Measurements from ENCODE around the gene INSYN1.

- TF ChIP-seq CTCF (IDR thresholded peaks at IDR 0.05; ENCODE audit: poor library complexity, severe bottlenecking) (no peak), EZH2 (IDR thresholded peaks at IDR 0.05; ENCODE audit: borderline replicate concordance, insufficient read depth, low read length, poor library complexity, severe bottlenecking) (no peak), POLR2AphosphoS5 (IDR thresholded peaks at IDR 0.05) (no peak), TAF1 (IDR thresholded peaks at IDR 0.05; ENCODE audit: low read depth) (no peak), RAD21 (conservative IDR thresholded peaks at IDR 0.05) (no peak), EP300 (conservative IDR thresholded peaks at IDR 0.05; ENCODE audit: poor library complexity, severe bottlenecking) (no peak), MXI1 (conservative IDR thresholded peaks at IDR 0.05; ENCODE audit: poor library complexity, severe bottlenecking) (no peak)
- TF ChIP-seq, protein P1, sequence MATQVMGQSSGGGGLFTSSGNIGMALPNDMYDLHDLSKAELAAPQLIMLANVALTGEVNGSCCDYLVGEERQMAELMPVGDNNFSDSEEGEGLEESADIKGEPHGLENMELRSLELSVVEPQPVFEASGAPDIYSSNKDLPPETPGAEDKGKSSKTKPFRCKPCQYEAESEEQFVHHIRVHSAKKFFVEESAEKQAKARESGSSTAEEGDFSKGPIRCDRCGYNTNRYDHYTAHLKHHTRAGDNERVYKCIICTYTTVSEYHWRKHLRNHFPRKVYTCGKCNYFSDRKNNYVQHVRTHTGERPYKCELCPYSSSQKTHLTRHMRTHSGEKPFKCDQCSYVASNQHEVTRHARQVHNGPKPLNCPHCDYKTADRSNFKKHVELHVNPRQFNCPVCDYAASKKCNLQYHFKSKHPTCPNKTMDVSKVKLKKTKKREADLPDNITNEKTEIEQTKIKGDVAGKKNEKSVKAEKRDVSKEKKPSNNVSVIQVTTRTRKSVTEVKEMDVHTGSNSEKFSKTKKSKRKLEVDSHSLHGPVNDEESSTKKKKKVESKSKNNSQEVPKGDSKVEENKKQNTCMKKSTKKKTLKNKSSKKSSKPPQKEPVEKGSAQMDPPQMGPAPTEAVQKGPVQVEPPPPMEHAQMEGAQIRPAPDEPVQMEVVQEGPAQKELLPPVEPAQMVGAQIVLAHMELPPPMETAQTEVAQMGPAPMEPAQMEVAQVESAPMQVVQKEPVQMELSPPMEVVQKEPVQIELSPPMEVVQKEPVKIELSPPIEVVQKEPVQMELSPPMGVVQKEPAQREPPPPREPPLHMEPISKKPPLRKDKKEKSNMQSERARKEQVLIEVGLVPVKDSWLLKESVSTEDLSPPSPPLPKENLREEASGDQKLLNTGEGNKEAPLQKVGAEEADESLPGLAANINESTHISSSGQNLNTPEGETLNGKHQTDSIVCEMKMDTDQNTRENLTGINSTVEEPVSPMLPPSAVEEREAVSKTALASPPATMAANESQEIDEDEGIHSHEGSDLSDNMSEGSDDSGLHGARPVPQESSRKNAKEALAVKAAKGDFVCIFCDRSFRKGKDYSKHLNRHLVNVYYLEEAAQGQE (IDR thresholded peaks at IDR 0.05; ENCODE audit: borderline replicate concordance) = no peak
Measured at GRCh38 chr15:73695773-73696640, 57.1 kb downstream of the INSYN1 start.

All from neural cell (in vitro differentiated cells).